DMS153 treated with DMSO at 0.1 percent for 48 hours (cell line): ENCODE measurements around the gene PIP4P1.

Experiments
- DNase-seq: peaks from one replicate; lab custom pipeline; 2025; ENCODE audit not compliant: unreplicated experiment; lab: John Stamatoyannopoulos, UW

The PIP4P1 gene

GRCh38 chr14:20412411-20412810 lies 48.8 kb downstream of the PIP4P1 start:
- DNase-seq = no peak

- DNase-seq = no peak
These were observed 52.0 kb downstream of the PIP4P1 start for GRCh38 chr14:20409226-20409625.
